HG02970 (cell line): ENCODE measurements around the gene AMMECR1.
"Not testable (repeated sequence)": the region's sequence is repeated elsewhere in the genome, so short reads cannot be mapped to it uniquely, and the experiment has no call there.

Experiments
- ATAC-seq: cut with Tn5 transposase; IDR thresholded peaks from one replicate; pipeline ENCODE4 v1.9.1; 2021; ENCODE audit warnings: mild to moderate bottlenecking, moderate library complexity, moderate number of reproducible peaks; ENCODE audit not compliant: unreplicated experiment, low FRiP score

The AMMECR1 gene

DNA sequence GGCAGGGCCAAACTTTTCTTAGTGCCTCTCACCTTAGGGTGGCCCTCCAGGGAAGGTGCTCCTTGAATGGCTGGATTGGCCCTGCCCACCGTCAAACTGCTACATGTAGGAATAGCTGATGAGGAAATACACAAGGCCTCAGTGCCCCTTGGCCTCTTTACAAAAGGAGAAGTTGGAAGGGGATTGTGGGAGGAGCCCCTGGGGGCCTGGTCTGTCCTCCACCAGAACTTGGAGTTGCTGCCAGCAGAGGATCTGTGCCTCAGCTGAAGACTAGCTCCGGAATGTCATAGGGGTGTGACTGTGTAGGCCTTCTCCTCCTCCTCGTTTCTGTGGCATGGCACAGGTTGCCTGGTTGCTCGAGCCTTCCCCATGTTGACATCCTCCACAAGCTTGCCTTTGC is 142.7 kb downstream of the AMMECR1 start:
- no peak for ATAC-seq

DNA sequence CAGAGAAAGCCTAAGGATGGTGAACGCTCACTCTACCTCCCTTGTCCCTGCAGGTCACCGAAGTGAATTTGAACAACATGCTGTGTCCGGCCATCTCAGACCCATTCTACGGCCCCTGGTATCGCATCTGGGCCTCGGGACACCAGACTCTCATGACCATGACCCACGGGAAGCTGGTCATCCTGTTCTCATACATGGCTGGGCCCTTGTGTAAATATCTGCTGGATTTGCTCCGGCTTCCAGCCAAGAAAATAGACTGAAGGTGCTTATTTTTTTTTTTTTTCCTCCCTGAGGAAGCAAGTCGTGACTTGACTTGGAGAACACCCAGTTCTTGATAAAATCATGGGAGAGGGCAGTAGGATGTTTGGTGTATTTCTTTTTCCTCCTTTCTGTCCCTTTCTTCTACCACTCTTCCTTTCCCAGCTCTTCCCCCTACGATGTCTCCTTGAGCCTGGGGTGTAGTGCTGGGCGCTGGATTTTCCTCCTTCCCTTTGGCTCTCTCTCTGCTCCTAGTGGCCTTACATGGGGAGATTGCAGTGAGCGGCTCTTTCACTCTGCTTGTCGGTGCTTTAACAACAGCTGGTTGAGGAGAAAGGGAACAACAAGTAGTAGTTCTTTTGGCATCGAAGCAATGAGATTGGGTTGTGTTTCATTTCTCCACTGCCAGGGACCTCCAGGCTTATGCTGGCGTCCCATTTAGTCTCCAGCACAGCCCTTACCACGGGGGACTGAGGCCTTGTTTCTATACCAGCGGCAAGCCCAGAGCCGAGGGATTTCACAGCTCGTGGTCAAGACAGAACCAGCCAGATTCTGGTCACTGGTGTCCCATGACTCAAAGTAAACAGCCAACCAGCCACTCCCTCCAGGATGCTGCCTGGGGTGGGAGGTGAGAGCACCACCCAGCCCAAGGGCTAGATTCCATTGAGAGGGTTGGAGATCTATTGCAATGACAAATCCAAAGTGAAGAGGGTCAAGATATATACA is 144.4 kb downstream of the AMMECR1 start:
- ATAC-seq: no peak

DNA sequence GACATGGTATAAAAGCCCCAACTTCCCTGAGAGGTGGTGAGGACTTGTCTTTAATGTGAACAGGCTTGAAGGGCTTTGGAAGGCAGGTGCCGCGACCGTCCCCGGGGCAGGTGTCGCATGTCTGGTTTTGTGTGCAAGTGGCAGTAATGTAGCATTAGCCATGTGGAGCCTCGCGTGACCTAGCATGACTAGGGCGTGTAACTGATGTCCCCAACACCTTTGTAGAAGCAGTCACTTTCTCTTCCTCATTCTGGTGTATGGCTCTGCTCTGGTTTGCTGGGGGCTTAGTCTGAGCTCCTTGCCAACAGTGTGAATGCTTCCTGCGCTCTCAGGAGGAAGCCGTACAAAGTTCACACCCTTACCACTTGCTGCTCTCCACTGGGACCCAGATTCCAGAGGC is 145.7 kb downstream of the AMMECR1 start:
- peak; percentile 82 for ATAC-seq

DNA sequence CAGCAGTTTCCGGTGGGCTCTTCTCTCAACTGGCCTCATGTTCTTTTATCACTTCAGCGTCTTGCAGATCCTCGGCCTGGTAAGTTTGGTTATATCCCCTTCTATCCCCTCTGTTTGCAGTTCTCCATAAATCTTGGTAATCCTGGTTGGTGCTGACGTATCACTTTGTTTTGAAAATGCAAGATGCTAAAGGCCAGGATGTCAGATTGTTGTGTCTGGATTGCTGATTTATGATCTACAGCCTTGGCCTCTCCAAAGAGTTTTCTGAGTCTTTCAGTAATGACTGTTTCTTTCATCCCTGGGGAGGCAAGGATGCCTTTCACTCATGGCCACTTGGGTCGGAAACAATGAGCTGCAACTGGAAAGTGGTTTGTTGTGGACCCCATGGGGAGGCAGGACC is 146.4 kb downstream of the AMMECR1 start:
- ATAC-seq: no peak

DNA sequence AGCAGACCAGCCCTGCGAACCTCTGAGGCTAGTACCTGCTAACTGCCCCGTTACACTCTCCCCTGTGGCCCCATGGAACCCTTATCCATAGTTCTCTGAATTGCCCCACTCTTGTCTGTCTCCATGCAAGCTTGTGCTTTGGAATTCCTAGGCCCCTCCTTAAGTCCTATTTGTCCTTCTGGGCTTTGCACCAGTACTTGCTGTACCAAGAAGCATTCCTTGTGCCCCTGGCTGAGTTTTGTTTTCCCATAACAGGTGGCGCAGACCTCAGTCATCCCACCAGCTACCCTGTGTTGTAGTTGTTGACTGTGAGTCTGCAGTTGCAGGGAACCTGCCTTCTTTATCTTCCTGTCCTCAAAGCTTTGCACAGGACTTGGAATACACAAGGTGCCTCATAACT is 147.9 kb downstream of the AMMECR1 start:
- ATAC-seq: no peak

DNA sequence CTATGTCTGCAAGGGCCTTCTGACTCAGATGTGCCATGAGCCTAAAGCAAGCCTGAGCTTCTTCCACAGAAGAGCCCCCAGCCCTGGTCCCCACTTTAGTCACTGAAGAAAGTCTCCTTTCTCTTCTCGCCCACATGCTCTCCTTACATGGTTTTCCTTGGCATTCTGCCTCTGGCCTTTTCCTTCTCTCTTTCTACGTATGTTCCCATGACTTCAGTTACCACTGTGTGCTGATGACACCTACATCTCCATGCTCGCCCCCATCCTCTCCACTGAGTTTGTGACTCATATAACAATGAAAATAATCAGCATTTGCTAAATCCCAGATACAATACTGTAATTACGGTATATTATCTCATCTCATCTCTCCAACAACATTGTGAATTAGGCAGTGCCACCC is 149.3 kb downstream of the AMMECR1 start:
- no peak for ATAC-seq

DNA sequence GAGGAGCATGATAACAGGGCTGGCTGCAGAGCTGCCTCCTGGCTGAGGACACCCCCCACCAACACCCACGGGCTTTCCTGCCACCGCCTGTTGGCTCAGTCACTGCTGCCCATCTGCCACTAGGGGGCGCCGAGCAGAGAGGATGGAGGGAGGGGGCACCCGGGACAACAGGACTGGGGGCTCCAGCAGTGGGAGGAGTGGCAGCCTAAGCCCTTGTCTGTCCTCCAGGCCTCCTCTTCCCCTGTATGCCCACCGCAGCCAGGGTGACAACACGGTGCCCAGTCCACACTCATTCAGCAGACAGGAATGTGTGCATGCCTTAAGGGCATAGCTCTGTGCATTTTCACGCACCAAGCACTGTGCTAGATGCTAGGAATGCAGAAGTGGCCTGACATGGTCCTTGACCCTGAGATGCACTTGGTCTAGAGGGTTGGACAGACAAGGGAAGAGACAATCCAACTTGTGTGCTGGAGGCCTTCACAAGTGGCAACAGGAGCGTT is 149.9 kb downstream of the AMMECR1 start:
- no peak for ATAC-seq

DNA sequence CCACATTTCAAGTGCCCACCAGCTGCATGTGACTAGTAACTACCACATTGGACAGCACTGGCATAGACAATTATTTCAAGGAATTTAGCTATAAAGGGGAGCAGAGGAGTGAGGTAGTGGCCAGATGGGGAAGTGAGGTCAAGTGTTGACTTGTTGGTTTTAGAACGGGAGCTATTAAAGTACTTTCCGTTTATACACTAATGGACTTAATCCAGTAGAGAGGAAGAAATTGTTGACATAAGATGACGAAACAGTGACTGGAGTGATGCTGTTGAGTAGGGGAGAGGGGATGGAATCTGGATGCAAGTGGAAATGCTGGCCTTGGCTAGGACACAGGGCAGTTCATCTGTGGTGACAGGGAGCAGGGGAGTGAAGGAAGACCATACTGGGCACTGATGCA is 154.4 kb downstream of the AMMECR1 start:
- no peak for ATAC-seq

DNA sequence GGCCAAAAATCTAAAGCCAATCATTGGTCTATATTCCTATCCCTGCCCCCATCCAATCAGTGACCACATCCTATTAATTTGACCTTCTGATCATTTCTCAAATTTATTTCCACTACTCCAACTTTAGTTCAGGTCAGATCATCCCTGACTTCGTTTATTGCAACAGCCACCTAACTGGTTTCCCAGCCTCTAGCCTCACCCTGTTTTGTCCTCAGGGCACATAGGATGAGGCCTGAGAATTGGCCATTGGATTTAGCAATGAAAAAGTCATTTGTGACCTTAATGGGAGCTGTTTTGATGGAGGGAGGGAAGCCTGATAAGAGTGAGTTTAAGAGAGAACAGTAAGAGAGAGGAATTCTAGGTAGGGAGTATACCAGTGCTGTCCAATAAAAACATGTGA is 155.0 kb downstream of the AMMECR1 start:
- ATAC-seq: no peak

DNA sequence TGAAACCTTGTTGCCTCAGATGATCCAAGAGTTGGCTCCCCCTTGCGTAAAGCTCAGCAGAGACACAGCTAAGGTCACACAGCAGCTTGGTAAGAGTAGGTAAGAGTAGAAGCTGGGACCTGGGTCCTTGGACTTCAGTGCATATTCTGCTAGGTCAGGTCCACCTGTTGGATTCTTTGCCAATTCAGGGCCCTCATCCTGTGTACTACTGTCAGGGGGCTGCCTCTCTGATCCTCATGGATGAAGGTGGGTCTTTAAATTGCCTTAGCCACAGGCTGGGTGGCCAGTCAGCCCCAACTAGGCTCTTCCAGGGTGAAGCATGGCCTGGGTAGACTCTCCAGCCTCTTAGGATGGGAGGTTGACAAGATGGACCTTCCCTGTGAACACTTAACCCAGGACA is 155.8 kb downstream of the AMMECR1 start:
- no peak for ATAC-seq

DNA sequence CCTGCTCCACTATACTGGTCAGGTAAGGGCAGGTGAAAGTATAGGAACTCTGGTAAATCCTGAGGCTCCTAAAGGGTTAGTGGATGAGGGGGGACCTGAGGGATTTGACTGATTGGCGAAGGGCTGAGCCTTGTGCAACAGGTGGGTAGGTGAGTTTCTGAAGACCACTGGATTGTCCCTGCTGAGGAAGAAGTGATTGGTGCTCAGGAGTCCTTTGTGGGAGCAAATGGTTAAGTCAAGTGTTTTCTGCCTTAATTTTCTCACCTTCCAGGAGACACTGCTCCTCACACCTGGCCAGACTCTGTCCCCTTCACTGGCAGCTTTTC is 156.6 kb downstream of the AMMECR1 start:
- no peak for ATAC-seq

DNA sequence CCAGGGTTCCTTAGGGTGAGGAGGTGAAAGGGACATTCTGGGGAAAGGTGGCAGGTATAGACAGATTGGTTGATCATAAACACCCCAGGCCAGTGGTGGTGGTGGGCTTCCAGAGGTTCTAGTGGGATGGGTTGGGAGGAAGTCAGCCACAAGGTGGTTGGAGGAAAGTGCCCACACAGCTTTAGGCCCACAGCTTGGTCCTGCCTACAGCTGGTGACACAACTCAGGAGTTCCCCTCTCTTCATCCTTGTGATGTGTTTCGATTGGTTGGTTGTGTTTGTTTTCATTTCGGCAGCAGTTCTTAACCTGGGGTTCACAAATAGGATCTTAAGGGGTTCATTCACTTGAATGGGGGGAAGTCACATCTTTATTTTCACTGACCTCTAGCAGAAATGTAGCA is 158.0 kb downstream of the AMMECR1 start:
- no peak for ATAC-seq

DNA sequence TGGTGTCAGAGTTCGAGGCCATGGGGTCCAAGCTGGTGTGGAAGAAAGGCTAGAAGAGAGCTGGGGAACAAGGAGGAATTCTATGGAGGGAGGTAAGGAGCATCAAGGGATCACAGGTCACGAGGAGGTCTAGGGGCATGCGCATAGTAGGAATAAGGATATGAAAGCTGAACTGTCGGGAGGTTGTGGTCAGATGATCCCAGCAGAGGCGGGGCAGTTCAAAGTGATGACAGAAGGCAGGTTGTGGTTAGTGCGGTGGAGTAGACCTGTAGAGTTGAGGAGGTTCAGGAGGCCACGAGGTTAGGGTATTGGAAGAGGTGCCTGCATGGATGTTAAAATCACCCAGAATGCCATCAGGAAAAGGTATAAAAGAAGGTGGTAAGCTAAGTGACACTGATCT is 158.7 kb downstream of the AMMECR1 start:
- no peak for ATAC-seq

DNA sequence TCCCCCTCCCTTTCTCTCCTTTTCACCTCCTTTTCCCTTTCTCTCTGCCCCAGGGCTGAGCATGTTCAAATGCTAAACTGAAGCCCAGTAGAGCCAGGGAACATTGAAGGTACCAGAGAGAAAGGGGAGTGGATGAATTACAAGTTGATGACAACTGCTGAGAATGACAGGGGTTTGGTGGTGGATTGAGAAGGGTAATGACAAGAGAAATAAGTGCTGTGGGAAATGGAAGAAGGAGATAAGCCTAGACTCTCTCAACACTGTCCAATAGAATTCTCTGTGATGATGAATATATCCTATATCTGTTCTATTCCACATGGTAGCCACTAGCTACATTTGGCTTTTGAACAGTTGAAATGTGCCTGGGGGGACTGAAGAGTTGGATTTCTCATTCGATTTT is 160.4 kb downstream of the AMMECR1 start:
- ATAC-seq: no peak

DNA sequence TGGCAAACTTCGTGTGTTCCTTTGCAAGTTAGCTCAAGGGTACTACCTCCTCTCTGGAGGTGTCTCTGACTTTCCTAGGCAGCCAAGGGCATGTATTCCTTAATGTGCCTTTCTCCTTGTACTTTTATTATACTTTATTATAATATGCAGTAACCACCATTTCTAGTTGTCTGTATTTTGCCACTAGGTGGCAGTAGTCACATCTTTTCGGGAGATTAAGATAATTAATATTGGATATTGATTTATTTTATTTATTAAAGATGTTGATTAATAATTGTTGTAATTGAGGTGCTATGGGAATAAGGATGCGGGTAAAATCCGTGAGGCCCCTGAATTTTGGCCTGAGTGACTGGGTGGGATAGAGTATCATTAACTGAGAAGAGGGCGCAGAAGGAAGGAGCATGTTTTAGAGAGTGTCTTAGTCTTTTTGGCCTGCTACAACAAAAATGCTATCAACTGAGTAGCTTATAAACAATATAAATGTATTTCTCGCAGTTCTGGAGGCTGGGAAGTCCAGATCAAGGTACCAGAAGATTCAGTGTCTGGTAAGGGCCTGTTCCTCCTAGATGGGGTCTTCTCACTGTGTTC is 161.6 kb downstream of the AMMECR1 start:
- no peak for ATAC-seq

DNA sequence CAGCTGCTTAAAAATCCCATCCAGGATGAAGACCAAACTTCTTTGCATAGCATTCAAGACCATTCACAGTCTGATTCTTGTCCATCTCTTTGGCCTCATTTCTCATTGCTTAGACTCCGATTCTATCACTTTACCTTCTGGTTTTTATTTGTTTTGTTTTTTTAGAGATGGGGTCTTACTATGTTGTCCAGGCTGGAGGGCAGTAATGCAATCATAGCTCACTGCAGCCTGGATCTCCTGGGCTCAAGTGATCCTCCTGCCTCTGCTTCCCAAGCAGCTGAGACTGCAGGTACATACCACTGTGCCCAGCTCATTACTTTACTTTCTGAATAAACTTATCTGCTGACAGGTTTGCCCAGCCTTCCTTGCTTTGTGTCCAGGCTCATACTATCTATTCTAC is 162.1 kb downstream of the AMMECR1 start:
- ATAC-seq: no peak

DNA sequence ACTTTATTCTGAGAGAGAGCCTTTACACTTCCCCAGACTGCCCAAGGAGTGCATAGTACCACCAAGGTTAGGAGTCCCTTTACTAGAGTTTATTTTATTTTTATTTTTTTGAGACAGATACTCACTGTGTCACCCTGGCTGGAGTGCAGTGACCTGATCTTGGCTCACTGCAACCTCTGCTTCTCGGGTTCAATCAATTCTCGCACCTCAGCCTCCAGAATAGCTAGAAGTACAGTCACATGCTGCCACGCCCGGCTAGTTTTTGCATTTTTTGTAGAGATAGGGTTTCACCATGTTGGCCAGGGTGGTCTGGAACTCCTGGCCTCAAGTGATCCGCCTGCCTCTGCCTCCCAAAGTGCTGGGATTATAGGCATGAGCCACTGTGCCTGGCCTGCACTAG is 163.6 kb downstream of the AMMECR1 start:
- ATAC-seq: not testable (repeated sequence)

DNA sequence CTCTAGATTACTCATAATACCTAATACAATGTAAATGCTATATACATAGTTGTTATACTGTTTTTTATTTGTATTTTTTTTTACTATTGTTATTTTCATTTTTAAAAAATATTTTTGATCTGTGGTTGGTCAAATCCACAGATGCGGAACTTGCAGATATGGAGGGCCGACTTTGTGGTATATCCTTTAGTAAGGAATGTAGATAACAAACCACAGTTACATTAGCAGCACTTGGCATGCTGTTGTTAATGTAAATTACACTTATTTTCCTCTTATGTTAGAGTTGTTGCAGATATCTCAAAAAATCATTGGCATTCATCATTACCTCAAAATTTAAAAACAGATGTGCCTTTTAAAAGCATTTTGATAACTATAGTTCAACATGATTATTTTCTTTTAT is 164.0 kb downstream of the AMMECR1 start:
- ATAC-seq: no peak

DNA sequence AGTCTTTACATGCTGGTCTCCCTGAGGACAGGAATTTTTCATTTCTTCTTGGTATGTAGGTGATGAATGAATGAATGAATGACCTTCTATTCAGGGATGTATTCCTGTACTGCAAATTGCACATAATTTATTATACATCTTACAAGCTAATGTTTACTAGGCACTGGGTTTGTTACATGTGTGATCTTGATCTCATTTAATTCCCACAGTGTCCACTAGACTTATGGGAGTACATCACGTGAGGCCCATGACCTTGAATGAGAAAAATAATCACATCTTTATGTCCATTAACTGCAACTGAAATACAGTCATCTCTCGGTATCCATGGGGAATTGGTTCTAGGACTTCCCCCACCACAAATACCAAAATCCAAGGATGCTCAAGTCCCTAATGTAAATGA is 164.6 kb downstream of the AMMECR1 start:
- no peak for ATAC-seq

DNA sequence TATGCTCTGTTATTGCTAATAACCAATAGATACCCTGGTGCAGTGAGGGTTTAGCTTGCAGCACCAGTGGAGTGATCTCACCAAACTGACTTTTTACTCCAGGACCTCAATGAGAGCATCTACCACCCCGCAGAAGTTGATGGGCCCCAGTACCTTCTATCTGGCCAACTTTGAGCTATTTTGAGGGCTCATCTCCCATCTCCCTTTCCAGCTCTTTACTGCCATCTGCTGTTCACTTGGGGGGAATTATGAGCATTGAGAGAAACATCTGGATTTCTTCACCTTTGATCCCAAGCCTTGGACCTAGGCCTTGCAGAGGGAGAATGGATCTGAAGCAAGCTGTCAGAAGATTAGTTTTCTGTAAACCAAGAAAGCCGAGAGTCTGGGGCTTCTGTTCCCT is 171.4 kb downstream of the AMMECR1 start:
- no peak for ATAC-seq

DNA sequence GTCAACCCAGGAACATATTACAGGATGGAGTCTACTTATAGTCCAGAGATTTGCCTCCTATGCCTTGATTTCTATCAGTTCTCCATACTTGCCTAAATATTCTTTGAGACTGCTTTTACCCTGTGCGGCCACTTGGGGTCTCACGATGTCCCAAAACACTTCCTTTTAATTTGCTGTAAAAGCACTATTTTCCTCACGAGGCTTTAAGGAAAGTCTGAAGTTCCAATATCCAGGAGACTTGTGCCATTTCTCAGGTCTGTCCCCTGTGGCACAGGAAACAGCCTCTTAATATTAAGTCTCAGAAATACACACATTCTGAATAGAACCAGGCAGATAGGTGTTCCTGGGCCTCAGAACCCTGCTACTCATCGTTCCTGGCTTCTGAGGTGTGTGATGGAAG is 172.0 kb downstream of the AMMECR1 start:
- no peak for ATAC-seq

DNA sequence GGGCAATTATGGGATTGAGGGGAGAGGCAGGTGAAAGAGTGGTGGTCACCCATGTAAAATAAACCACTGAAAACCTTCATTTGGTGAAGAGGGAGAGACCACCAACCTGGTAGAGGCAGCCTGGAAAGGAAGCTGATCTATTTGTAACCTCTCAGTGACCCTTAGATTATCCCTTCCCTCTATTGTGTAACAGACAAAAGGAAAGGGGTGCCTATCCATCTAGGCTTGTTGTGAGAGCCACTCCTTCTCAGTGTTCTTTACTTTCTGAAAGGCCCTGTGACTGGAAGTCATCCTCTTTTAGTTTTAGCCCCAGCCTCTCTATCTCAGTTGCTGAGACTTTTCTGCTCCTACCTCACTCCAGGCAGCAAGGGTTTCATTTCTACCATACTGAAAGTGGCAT is 172.6 kb downstream of the AMMECR1 start:
- no peak for ATAC-seq
